ENCODE results near the gene PLEKHA4.

The PLEKHA4 gene

DNA sequence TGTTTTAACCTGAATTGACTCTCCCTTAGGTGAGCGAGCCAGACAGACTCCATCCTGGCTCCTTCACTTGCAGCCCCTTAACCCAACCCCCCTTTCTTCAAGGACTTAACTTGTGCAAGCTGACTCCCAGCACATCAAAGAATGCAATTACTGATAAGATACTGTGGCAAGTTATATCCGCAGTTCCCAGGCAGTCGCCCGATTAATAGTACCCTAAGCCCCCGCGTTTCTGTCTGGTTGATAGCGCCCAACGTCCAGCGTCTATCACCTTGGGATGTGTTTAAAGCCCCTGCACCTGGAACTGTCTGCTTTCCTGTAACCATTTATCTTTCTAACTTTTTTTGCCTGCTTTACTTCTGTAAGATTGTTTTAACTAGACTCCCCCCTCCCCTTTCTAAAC, 38.3 kb downstream of the PLEKHA4 start:
- DNase-seq (ENCODE audit: low spot score), result no peak

DNA sequence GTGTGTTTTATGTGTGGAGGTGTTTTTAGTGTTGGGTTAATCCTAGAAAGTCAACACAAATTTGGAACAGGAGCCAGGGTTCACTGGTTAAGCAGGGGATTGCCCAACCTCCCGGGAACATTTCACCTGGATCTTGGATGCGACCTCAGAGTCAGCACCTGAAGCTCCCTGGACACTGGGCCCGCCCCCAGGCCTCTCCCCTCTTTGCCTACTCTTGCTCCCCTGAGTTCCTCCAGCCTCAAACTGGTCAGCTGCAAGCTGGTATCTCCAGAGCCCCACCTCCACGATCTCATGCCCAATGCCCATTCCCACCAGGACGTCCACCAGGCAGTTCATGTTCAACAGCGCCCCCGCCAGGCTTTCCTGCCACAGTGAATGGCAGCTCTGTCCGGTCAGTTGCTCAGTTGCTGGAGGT, 41.8 kb downstream of the PLEKHA4 start:
- no peak for DNase-seq (ENCODE audit: low spot score)

DNA sequence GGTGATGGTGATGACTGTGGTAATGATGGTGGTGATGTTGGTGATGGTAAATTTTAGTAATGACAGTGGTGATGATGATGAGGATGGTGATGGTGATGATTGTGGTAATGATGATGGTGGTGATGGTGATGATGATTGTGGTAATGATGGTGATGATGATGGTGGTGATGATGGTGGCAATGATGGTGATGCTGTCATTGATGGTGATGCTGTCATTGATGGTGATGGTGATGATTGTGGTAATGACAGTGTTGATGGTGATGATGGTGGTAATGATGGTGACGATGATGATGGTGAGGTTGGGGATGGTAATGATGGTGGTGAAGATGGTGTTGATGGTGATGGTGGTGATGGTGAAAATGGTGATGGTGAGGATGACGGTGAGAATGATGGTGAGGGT, 45.9 kb downstream of the PLEKHA4 start:
- DNase-seq (ENCODE audit: low spot score), result no peak

DNA sequence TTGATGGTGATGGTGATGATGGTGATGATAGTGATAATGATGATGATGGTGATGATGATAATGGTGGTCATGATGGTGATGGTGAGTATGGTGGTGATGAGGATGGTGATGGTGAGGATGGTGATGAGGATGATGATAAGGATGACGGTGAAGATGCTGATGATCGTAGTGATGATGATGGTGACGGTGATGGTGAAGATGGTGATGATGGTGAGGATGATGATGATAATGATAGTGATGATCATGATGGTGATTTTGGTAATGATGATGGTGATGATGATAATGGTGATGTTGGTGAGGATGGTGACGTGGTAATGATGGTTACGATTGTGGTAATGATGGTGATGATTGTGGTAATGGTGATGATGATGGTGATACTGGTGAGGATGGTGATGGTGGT, 46.8 kb downstream of the PLEKHA4 start:
- DNase-seq (ENCODE audit: low spot score), result no peak

DNA sequence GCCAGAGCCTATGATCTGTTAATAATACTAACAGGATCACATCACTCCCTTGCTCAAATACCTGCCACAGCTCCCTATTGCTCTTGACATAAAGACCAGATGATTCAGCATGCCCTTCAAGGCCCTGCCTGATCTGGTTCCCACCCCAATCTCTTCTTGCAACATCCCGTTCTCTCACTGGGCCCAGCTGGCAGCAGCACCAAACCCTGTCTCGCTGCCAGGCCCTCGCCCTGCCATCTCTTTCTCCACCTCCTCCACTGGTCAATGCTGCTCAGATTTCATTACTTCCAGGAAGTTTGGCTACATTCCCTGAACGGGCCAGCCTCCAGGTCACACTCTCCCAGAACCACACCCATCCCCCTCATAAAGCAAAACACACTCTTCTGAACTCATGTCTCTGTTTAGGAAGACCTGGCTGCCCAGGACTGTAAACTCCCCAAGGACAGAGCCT, 49.0 kb downstream of the PLEKHA4 start:
- no peak for DNase-seq (ENCODE audit: low spot score)

DNA sequence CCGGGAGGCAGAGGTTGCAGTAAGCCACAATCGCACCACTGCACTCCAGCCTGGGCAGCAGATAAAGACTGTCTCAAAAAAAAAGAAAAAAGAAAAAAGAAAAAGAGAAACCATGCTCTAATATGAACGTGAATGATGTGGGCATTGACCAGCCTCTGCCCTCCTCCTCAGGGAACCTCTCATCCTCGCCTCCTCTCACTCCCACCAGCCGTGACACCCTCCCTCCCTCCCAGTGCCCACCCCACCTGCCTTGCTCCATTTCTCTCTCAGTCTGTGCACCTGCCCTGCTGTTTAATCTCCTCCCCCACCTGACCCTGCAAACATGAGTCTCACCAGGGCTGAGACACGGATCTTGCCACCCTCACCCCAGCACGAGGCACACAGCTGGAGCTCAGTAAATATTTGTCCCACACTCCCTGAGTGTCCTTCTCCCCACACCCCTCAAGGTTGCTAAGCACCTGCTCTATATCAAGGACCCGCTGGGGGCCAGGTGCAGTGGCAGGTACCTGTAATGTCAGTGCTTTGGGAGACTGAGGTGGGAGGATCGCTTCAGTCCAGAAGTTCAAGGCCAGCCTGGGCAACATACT, 50.1 kb downstream of the PLEKHA4 start:
- DNase-seq (ENCODE audit: low spot score), result no peak

DNA sequence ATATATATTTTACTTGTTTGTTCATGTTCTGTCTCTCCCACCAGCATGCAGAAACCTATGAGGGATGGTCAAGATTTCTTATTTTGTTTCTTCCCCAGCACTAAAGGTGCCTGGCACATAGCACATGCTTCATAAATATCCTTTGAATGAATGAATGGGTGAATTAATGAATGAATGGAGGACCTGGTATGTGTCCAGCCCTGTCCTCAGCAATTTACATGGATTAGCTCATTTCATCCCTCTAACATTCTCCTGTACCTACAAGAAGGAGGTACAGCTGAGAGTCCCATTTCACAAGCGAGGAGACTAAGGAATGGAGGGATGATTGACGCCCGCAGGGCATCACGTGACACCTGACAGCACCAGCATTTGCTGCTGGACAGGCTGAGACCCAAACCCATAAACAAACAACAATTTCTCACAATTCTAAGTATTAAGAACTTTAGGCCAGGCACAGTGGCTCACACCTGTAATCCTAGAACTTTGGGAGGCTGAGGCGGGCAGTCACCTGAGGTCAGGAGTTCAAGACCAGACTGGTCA, 50.8 kb downstream of the PLEKHA4 start:
- no peak for DNase-seq (ENCODE audit: low spot score)

DNA sequence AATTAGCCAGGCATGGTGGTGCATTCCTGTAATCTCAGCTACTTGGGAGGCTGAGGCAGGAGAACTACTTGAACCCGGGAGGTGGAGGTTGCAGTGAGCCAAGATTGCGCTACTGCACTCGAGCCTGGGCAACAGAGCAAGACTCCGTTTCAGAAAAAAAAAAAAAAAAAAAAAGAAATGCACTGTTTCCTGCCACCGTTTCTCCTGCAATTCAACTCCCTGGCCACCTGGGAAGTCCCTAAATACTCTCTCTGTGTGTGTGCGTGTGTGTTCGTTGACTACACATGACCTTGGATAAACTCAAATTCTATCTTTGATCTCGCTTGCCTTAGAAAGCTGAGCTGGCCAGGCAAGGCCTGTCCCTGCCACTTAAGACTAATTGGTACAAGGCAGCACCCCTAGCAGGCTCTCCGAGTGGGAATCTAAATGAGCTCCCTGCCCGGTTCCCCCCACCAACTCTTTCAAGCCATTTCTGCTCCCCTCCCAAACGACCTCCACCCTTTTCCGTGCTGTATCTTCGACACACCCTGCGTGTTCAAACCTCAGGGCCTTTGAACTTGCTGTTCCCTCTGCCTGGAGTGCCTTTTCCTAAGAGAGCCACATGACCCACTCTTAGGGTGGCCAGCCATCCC, 52.4 kb downstream of the PLEKHA4 start:
- DNase-seq (ENCODE audit: low spot score), result no peak

DNA sequence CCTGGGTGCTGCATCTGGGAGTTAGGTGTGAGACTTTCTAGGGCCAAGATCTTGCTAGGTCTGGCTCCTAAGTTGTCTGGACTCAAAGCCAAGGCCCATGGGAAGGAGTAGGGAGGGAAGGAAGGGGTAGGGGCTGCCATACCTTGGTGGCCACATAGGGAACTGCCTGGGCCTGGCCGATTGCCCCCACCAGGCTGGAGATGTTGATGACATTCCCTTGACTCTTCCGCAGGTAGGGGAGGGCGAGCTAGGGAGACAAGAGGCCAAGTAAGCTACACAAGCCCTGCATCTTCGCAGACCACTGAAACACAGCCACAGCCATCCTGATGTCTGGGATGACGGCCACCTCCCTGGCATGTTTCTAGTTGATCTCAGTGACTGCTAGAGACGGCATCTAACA, 53.5 kb downstream of the PLEKHA4 start:
- no peak for DNase-seq (ENCODE audit: low spot score)

DNA sequence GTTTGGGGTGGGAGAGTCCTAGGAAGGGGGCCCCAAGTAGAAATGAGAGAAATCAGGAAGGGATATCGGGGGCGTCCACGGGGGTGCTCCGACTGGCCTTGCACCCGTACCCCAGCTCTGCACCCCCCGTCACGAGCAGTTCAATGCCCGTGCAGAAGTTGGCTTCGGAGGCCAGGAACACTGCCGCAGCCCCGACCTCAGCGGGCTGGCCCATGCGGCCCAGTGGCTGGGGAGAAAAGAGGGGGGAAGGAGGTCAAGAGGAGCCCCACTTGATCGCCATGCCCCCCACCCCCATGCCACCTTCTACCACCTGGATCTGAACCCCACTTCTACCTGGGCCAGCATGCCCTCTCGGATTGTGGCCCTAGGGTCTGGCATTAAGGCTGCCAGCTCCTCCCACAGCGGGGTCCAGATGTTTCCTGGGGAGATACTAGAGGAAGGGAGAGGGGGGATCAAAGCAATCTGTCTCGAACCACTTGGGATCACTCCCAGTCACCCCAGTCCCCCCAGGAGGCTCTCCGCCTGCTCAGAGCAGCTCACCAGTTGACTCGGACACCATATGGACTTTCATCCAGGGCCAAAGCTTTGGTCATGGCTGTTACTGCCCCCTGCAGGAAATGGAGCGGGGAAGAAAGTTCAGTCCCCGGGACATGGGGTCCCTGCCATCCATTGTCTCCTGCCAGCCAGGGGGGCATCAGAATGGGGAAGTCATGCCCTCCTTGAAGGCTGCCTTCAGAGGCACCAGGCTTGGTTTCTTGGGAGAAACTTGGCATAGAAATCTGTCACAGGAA, 55.1 kb downstream of the PLEKHA4 start:
- no peak for DNase-seq (ENCODE audit: low spot score)

DNA sequence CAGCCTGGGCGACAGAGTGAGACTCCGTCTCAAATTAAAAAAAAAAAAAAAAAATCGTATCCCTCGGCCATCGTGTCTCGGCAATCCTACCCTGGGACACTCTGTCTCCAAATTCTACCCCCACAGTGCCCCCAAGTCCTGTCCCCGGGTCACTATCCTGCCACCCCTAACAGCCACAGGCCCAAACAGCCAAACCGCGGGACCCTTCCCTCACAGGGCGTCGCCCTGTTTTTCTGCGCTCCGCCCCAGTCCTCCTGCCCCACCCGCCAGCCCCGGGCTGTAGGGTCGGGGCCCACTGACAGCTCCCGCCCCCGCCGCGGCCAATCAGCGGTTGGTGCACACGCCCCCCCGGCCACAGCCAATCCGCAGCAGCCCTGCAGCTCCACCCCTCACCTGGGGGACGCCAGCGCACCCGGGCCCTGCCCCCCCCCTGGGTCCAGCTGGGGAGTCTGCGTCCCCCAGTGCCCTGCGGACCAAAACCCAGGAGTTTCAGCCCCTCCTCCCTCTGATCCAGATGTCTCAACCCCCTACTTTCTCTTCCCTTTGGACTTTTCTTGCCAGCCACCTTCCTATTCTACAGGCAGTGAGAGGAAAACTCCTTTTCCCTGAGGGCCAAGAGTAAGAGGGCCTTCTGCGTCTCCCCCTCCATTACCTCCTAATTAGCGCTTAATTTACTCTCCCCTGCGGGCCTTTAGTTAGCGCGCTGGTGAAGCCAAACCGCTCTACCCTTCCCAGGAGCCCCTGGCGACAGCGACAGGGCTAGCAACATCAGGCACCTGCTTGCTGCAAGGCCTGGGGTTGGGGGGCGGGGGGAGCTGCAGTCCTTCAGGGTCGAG, 56.1 kb downstream of the PLEKHA4 start:
- DNase-seq (ENCODE audit: low spot score), result peak; percentile 66

DNA sequence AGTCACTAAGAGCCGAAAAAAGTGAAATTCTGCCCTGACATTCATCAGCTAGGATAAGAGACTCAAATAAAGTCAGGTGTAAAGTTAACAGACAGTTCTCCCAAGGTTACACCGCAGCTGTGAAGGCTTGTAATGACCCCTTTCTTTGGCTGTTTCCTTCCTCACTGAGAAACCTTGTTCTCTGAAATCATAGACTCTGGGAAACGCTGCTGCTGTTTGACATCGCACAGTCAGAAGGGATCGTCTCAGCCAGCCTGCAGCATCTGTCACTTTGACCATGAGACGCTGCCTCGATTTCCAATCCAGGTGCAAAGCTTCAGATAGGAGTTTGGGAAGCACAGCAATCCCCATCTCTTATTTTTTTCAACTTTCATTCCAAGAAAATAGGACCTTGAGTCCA, 58.3 kb downstream of the PLEKHA4 start:
- DNase-seq (ENCODE audit: low spot score), result no peak

DNA sequence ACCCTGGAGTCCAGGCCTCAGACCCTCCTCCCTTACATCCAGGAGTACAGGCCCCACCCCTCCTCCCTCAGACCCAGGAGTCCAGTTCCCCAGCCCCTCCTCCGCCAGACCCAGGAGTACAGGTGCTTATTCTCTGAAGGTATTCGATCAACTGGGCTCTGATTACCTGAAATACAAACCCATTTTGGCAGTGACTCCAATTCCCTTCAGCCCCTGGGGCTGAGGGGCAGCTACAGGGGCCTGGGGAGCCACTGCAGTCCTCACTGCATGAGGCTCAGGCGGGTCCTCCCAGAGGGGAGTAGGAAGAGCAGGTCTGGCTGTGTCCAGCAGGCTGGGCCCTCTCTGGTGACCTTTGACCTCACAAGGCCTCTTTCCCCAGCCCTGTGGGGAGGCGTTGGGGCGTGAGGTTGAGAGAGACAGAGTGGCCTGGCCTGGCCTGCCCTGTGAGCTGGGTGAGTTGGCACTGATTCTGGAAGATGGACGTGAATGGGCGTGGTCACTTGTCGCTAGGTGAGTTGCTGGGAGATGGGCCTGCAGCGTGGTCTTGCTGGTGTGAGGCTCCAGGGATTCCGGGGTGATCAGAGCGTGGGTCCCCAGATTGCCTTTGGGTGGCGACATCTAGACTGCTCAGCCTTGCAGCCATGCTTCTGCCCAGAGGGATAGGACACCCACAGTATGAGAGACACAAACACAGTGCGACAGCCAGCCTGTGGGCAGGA, 60.7 kb downstream of the PLEKHA4 start:
- DNase-seq (ENCODE audit: low spot score), result no peak

DNA sequence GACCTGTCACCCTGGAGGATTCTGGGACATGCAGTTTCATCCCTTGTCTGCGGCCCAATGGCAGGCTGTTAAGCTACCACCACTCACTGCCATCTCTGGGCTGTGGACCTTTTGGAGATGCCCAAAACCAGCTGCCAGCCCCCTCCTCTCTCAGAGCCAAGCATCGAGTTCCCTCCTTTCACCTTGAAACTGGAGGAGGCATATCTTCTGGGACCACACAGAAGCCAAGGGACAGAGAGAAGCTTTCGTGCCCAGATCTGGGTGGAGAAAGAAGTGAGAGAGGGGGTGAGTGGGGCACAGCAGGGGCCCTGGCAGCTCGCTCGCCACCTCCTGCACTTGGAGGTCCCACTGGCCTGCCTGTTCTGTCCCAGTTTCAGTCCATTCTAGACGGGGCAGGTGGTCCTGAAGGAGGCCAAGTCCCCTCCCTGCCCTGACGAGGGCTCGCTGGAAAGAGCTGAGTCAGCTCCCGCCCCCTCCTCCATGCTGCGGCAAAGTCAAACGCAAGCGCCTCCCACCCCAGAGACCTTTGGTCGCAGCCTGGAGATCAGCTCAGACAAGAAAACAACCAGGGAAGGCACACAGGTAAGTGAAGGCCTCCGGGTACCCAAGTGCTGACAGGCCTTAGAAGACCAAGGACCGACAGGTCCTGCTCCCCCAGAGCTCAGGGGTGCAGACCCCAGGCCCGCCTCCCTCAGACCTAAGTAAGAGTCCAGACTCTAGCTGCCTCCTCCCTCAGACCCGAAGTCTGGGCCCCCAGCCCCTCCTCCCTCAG, 61.4 kb downstream of the PLEKHA4 start:
- peak; percentile 66 for DNase-seq (ENCODE audit: low spot score)

DNA sequence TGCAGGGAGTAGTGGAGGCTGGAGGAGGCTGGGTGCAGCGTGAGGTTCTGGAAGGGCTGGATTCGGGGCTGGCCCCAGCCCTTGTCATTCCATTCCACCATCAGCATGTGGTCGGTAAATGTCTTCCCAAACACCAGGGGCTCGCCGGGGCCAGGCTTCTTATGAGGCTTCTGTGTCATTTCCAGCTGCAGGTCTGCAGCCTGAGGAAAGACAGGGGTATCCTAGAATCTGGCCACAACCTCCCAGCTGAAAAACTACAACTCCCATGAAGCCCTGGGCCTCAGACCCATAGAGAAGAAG, 61.9 kb downstream of the PLEKHA4 start:
- DNase-seq (ENCODE audit: low spot score), result no peak

DNA sequence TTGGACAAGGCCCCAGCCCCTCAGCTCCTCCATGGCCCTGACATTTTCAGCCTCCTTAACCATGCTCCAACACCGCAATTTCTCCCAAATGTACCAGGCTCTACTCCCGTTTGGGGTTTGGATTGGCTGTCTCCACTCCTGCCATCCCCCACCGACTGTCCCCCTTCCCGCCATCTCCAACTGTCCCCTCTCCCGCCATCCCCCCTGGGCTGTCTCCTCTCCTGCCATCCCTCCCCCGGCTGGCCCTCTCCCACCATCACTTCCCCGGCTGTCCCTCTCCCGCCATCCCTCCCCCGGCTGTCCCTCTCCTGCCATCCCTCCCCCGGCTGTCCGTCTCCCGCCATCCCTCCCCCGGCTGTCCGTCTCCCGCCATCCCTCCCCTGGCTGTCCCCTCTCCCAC, 63.0 kb downstream of the PLEKHA4 start:
- no peak for DNase-seq (ENCODE audit: low spot score)

DNA sequence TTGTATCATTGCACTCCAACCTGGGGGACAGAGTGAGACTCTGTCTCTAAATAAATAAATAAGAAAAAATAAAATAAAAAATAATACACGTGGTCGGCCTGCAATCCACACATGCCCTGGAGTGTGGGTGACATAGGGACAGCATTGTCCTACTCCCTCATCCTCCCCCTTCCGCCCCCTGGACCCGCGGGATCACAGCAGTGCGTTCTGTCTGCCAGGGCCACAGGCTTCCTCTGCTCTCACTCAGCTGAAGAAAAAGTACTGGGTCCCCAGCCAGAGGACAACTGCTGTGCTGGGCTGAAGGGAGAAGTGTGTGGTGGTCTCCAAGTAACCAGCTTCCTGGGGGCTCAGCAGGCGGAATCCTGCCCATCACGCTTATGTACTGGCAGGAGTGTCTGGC, 63.9 kb downstream of the PLEKHA4 start:
- DNase-seq (ENCODE audit: low spot score), result no peak

DNA sequence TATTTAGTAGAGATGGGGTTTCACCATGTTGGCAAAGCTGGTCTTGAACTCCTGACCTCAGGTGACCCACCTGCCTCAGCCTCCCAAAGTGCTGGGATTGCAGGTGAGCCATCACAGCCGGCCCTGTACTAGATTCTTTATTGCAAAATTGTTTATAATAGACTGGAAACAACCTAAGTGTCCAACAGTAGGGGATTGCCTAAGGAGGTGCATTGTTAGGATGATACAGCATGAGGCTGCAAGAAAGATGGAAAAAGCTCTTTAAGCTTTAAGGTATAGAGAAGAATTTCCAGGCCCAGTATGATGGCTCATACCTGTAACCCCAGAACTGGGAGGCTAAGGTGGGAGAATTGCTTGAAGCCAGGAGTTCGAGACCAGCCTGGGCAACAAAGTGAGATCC, 65.8 kb downstream of the PLEKHA4 start:
- no peak for DNase-seq (ENCODE audit: low spot score)

DNA sequence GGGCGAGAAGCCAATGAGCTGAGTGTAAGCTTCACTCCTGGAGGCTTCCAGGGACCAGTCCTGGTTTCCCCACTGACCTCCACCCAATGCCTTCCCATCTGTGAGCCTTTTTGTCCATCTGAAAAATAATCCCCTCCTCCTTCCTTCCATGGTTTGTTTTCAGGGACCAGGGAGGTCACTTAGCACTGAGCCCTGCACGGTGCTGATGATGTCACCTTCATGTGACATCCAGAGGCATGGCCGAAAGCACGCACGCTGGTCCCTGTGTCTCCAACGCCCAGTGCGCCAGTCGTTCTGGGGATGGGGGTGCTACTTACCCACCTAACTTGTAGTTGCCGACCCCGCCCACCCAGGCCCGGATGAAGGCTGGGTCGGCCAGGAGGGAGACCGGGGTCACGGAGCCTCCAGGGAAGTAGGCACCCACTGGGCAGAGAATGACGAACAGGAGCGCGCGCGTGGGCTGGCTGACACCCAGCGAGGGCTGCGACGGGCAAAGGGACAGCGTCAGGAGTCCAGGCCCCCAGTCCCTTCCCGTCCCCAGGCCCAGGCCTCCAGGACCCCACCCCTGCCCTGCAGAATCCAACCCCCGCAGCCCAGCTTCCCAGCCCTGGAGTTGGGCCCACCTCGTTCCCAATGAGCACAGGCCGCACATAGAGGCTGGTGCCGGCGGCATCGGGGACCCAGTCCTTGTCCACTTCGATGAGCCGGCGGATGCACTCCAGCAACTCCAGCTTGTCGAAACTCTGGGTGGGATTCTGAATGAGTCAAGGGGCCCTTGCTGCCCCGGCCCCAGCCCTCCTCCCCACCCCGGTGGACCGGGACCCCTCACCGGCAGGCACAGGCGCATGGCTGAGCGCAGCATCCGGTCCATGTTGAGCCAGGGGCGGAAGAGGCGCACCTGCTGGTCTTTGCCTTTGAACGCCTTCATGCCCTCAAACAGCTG, 68.8 kb downstream of the PLEKHA4 start:
- DNase-seq (ENCODE audit: low spot score), result no peak

DNA sequence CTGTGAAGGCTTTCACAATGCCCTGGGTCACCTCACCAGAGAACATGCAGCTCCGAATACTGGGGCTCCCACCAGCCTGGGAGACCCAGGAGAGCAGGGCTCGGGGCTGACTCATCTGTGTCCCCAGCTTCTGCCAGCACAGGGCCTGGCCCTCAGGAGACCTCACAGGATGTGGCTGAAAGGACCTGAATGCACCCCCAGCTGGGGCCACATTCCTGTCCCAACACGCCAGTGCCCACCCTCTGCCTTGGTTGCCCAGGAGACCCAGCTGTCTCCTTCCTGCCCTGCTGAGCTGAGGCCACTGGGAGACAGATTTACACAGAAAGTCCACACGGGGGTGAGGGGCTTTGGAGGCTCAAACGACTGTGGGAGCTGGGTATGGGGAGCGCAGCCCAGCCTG, 69.5 kb downstream of the PLEKHA4 start:
- DNase-seq (ENCODE audit: low spot score), result no peak
